Measurements from ENCODE around the gene CNGA3.
"Not testable (repeated sequence)": the region's sequence is repeated elsewhere in the genome, so short reads cannot be mapped to it uniquely, and the experiment has no call there.

CNGA3 gene

GRCh38 chr2:98404556-98405250, 58.4 kb downstream of the CNGA3 start:
- no peak for DNase-seq

- no peak for DNase-seq
Observed at GRCh38 chr2:98405301-98405700, 59.0 kb downstream of the CNGA3 start.

GRCh38 chr2:98408155-98408554, 61.9 kb downstream of the CNGA3 start:
- DNase-seq = no peak

- peak; percentile 14 to 71 (median 56) for DNase-seq
Observed at GRCh38 chr2:98412751-98413458, 66.6 kb downstream of the CNGA3 start.

- DNase-seq = peak in 1 of 3 experiments; percentile 25
Observed at GRCh38 chr2:98414246-98414645, 68.0 kb downstream of the CNGA3 start.

- DNase-seq = not testable (repeated sequence)
Observed at GRCh38 chr2:98415719-98416248, 69.5 kb downstream of the CNGA3 start.

GRCh38 chr2:98416383-98417159, 70.3 kb downstream of the CNGA3 start:
- DNase-seq = no peak

- DNase-seq = peak in 1 of 3 experiments; percentile 16
Observed at GRCh38 chr2:98419544-98419943, 73.3 kb downstream of the CNGA3 start.

GRCh38 chr2:98419977-98420725, 73.9 kb downstream of the CNGA3 start:
- no peak for DNase-seq

GRCh38 chr2:98422449-98422848, 76.2 kb downstream of the CNGA3 start:
- DNase-seq = no peak

- no peak for DNase-seq
Observed at GRCh38 chr2:98426771-98427170, 80.5 kb downstream of the CNGA3 start.

- DNase-seq = no peak
Observed at GRCh38 chr2:98432145-98432544, 85.9 kb downstream of the CNGA3 start.

GRCh38 chr2:98433363-98433964, 87.2 kb downstream of the CNGA3 start:
- no peak for DNase-seq

GRCh38 chr2:98434492-98434891, 88.2 kb downstream of the CNGA3 start:
- DNase-seq = no peak

- DNase-seq = peak in 2 of 3 experiments; percentile 4 to 18
Observed at GRCh38 chr2:98435670-98436069, 89.4 kb downstream of the CNGA3 start.

GRCh38 chr2:98436734-98437133, 90.5 kb downstream of the CNGA3 start:
- DNase-seq = no peak

GRCh38 chr2:98438190-98439133, 92.2 kb downstream of the CNGA3 start:
- DNase-seq = no peak

GRCh38 chr2:98441706-98442450, 95.6 kb downstream of the CNGA3 start:
- DNase-seq = no peak

GRCh38 chr2:98442488-98442887, 96.2 kb downstream of the CNGA3 start:
- no peak for DNase-seq

Measured in NCI-H1417 (cell line).